IMR-90 (cell line): Measurements from ENCODE around the gene TPRKB. TPM values are rescaled to one million over a fixed set of nuclear protein-coding genes. Genes with fewer than 3 reads are reported as not detected.

Experiments used
- ATAC-seq: fragments of 200-7000 bp; cut with Tn5 transposase; 2 replicates; pipeline ENCODE4 v1.9.1; 2020; ENCODE audit warnings: low read depth, mild to moderate bottlenecking, moderate library complexity
- BruUV-seq: library from RNA; stranded (reverse); fragments of 400-500 nt; replicated peaks from 2 replicates; lab custom pipeline; 2021; lab: Mats Ljungman, UMichigan
- CTCF ChIA-PET: fragments of 300-600 bp; formaldehyde crosslinking; extraction: SDS; loops from one replicate; lab custom pipeline; 2021; ENCODE audit warnings: antibody characterized with exemption; lab: Yijun Ruan, JAX
- POLR2A ChIA-PET: fragments of 300-600 bp; sonication (Branson Sonifier 250); formaldehyde crosslinking; loops from one replicate; lab custom pipeline; 2022; ENCODE audit warnings: antibody characterized with exemption; ENCODE audit not compliant: unreplicated experiment; lab: Charles Lee
- DNase-seq: peaks from one replicate; pipeline ENCODE4 v3.0.0; 2013
- H2AFZ ChIP-seq: replicated peaks from 2 replicates; pipeline ENCODE3; 2013; ENCODE audit warnings: low read length, mild to moderate bottlenecking; ENCODE audit not compliant: poor library complexity
- H2AK5ac ChIP-seq: 2 replicates; pipeline ENCODE4 v1.6.1; 2013; ENCODE audit warnings: low read depth, low read length, inconsistent platforms
- H2AK9ac ChIP-seq: replicated peaks from 2 replicates; pipeline ENCODE3; 2013; ENCODE audit warnings: mild to moderate bottlenecking, low read depth, low read length, moderate library complexity; ENCODE audit not compliant: poor library complexity
- H2BK120ac ChIP-seq: 2 replicates; pipeline ENCODE4 v1.6.1; 2013; ENCODE audit warnings: low read depth, low read length, inconsistent platforms
- H2BK15ac ChIP-seq: 3 replicates; pipeline ENCODE4 v1.6.1; 2013; ENCODE audit warnings: low read depth, low read length, inconsistent platforms
- H2BK20ac ChIP-seq: 2 replicates; pipeline ENCODE4 v1.6.1; 2013; ENCODE audit warnings: low read depth, mild to moderate bottlenecking, inconsistent platforms, low read length, moderate library complexity
- H2BK5ac ChIP-seq: 2 replicates; pipeline ENCODE4 v1.6.1; 2013; ENCODE audit warnings: mild to moderate bottlenecking, low read depth, low read length, inconsistent platforms; ENCODE audit not compliant: poor library complexity, severe bottlenecking
- H3K14ac ChIP-seq: replicated peaks from 2 replicates; pipeline ENCODE4 v1.6.1; 2013; ENCODE audit warnings: low read depth, low read length, inconsistent platforms
- H3K18ac ChIP-seq: 2 replicates; pipeline ENCODE4 v1.6.1; 2013; ENCODE audit warnings: low read depth, low read length, control low read depth
- H3K23ac ChIP-seq: 2 replicates; pipeline ENCODE4 v1.6.1; 2013; ENCODE audit warnings: low read depth, low read length, inconsistent platforms
- H3K27ac ChIP-seq: 2 replicates; pipeline ENCODE4 v1.5.1; 2013; ENCODE audit warnings: mild to moderate bottlenecking, control low read depth, low read length; ENCODE audit not compliant: insufficient read depth
- H3K27me3 ChIP-seq: 2 replicates; pipeline ENCODE4 v1.6.1; 2013; ENCODE audit warnings: low read length; ENCODE audit not compliant: control insufficient read depth, insufficient read depth
- H3K36me3 ChIP-seq: 2 replicates; pipeline ENCODE4 v1.6.1; 2013; ENCODE audit warnings: low read length, mixed read lengths; ENCODE audit not compliant: control insufficient read depth, insufficient read depth
- H3K4ac ChIP-seq: 2 replicates; pipeline ENCODE4 v1.6.1; 2013; ENCODE audit warnings: low read depth, low read length, inconsistent platforms
- H3K4me1 ChIP-seq: 2 replicates; pipeline ENCODE4 v1.6.1; 2013; ENCODE audit warnings: low read length, mixed read lengths; ENCODE audit not compliant: control insufficient read depth, insufficient read depth
- H3K4me2 ChIP-seq: 2 replicates; pipeline ENCODE4 v1.6.1; 2013; ENCODE audit warnings: low read depth, mild to moderate bottlenecking, control low read depth, low read length, moderate library complexity
- H3K4me3 ChIP-seq: 2 replicates; pipeline ENCODE4 v1.5.1; 2013; ENCODE audit warnings: low read depth, mild to moderate bottlenecking, control low read depth, low read length, moderate library complexity; ENCODE audit not compliant: insufficient read depth
- H3K56ac ChIP-seq: 2 replicates; pipeline ENCODE4 v1.6.1; 2013; ENCODE audit warnings: low read length, inconsistent platforms; ENCODE audit not compliant: insufficient read depth; ENCODE audit errors: extremely low read depth
- H3K79me1 ChIP-seq, 2 experiments: 2 replicates each; pipeline ENCODE4 v1.6.1; 2013; ENCODE audit warnings: low read length in 2 of 2, inconsistent platforms in 1 of 2, low read depth in 1 of 2
- H3K9ac ChIP-seq: 2 replicates; pipeline ENCODE4 v1.6.1; 2013; ENCODE audit warnings: low read depth, low read length, control low read depth
- H3K9me1 ChIP-seq: 2 replicates; pipeline ENCODE4 v1.6.1; 2013; ENCODE audit warnings: low read length, inconsistent platforms; ENCODE audit not compliant: insufficient read depth
- H3K9me3 ChIP-seq: 2 replicates; pipeline ENCODE4 v1.6.1; 2013; ENCODE audit warnings: low read length; ENCODE audit not compliant: control insufficient read depth, insufficient read depth
- H4K20me1 ChIP-seq: 2 replicates; pipeline ENCODE4 v1.6.1; 2013; ENCODE audit warnings: low read length, inconsistent platforms; ENCODE audit not compliant: insufficient read depth
- H4K5ac ChIP-seq: 2 replicates; pipeline ENCODE4 v1.6.1; 2013; ENCODE audit warnings: mild to moderate bottlenecking, low read depth, low read length, control low read depth
- H4K8ac ChIP-seq, 2 experiments: 2 replicates each; pipeline ENCODE4 v1.6.1; 2013; ENCODE audit warnings: low read depth in 2 of 2, low read length in 2 of 2, control low read depth in 1 of 2, inconsistent platforms in 1 of 2
- H4K91ac ChIP-seq: 2 replicates; pipeline ENCODE4 v1.6.1; 2013; ENCODE audit warnings: low read depth, low read length, inconsistent platforms; ENCODE audit not compliant: insufficient read depth
- ELK1 ChIP-seq: fragments of 150-350 bp; IDR thresholded peaks from 2 replicates; pipeline ENCODE4 v1.6.1; 2016; ENCODE audit warnings: low read depth, mild to moderate bottlenecking, low read length, moderate library complexity, borderline replicate concordance
- MAFK ChIP-seq: IDR thresholded peaks from 2 replicates; pipeline ENCODE4 v1.6.1; 2012; ENCODE audit warnings: low read depth, low read length, improper control_type of control experiment
- MAZ ChIP-seq: IDR thresholded peaks from 2 replicates; pipeline ENCODE4 v1.6.1; 2012; ENCODE audit warnings: low read depth, mild to moderate bottlenecking, low read length, improper control_type of control experiment, moderate library complexity, borderline replicate concordance
- WGBS, 2 experiments: methylation state at CpG; one replicate each; pipeline versions ENCODE4 v1.1.5 to v1.1.7; 2013; ENCODE audit warnings: missing lambda C conversion rate in 2 of 2; ENCODE audit not compliant: insufficient read length in 1 of 2; ENCODE audit errors: extremely low coverage in 2 of 2; 5-methylcytosine and 5-hydroxymethylcytosine counted together
- dilution Hi-C: fragments of 300-500 bp; cut with HindIII; formaldehyde crosslinking; loops from one replicate; pipeline ENCODE4 v1.14.3; 2018; ENCODE audit warnings: low sequenced_read_pairs; ENCODE audit not compliant: unreplicated experiment
- in situ Hi-C: fragments of 300-500 bp; cut with MboI; formaldehyde crosslinking; loops from 3 replicates; pipeline ENCODE4 v1.14.3; 2019; ENCODE audit warnings: low sequenced_read_pairs, inconsistent platforms, mixed read lengths
- intact Hi-C: fragments of 100-400 bp; cut with micrococcal nuclease; formaldehyde crosslinking; loops from 2 replicates; pipeline ENCODE4 v1.10.0; 2022
- polyA plus RNA-seq, 3 experiments: library from polyadenylated mRNA; depleted of rRNA; stranded (reverse); fragments of >200 nt; gene quantifications; 2 replicates each; pipeline ENCODE4 v1.2.3, GENCODE V29; 2012; ENCODE audit warnings: low replicate concordance in 1 of 3
- total RNA-seq: library from RNA; depleted of rRNA; stranded (reverse); fragments of >200 nt; gene quantifications from 2 replicates; pipeline ENCODE4 v1.2.3, GENCODE V29; 2012

The TPRKB gene
- total and polyA plus RNA-seq, 2 of the 4 experiments (the other 2 are of a cell fraction), result 35.3 to 37.6 TPM

GRCh38 chr2:73746015-73746876, 9.1 kb upstream of the TPRKB start:
- H3K4me2 ChIP-seq, result no peak overlapping the region
- H2AK9ac ChIP-seq, result no peak overlapping the region
- no peak overlapping the region for H3K23ac ChIP-seq
- no peaks in the 10 kb centered on the region for H3K4me1 ChIP-seq
- H3K79me1 ChIP-seq, result no peaks in the 10 kb centered on the region
- H4K91ac ChIP-seq, result no peak overlapping the region
- no peak overlapping the region for H4K8ac ChIP-seq
- no peak overlapping the region for H3K18ac ChIP-seq
- no TSS peak for BruUV-seq
- no peak overlapping the region for H2BK15ac ChIP-seq
- TF ChIP-seq ELK1, result no peak
- no peak for TF ChIP-seq MAZ
- TF ChIP-seq MAFK, result no peak
- DNase-seq (no peak), ATAC-seq (no peak)
- H3K4ac ChIP-seq, result no peak overlapping the region
- no peak overlapping the region for H3K9ac ChIP-seq
- no peak overlapping the region for H3K14ac ChIP-seq
- in situ Hi-C loops, result no loop called here
- H3K56ac ChIP-seq, result no peak overlapping the region
- H2BK120ac ChIP-seq, result no peak overlapping the region
- H3K27me3 ChIP-seq, result no peaks in the 10 kb centered on the region
- dilution Hi-C loops, result no loop called here
- H3K4me3 ChIP-seq, result no peak overlapping the region
- no peak overlapping the region for H2BK20ac ChIP-seq
- H3K9me1 ChIP-seq, result no peaks in the 10 kb centered on the region
- H2AFZ ChIP-seq, result no peak overlapping the region
- 100% methylated on average over 6 of the region's 11 CpGs; no CpG with 5 or more reads in 1 of the 2 experiments for WGBS, 2 experiments
- POLR2A ChIA-PET, result no interaction called here
- H3K9me3 ChIP-seq, result no peaks in the 10 kb centered on the region
- H3K27ac ChIP-seq, result no peak overlapping the region
- H4K5ac ChIP-seq, result no peak overlapping the region
- intact Hi-C loops, result no loop called here
- no peak overlapping the region for H2AK5ac ChIP-seq
- no peaks in the 10 kb centered on the region for H4K20me1 ChIP-seq
- H3K36me3 ChIP-seq, result peaks cover 21% of the 10 kb centered on the region
- H2BK5ac ChIP-seq, result no peak overlapping the region
- CTCF ChIA-PET, result no interaction called here
